HL-60 (cell line): Measurements from ENCODE around the gene GPR39.

Source experiments
- CTCF ChIP-seq: IDR thresholded peaks from one replicate; pipeline ENCODE4 v1.5.1; 2011; ENCODE audit warnings: low read length, control low read depth, inconsistent platforms; ENCODE audit not compliant: insufficient read depth
- GABPA ChIP-seq: IDR thresholded peaks from 2 replicates; pipeline ENCODE4 v1.6.1; 2012; ENCODE audit warnings: low read depth
- POLR2AphosphoS5 ChIP-seq: IDR thresholded peaks from 2 replicates; pipeline ENCODE4 v1.6.1; 2012; ENCODE audit warnings: low read depth
- REST ChIP-seq: IDR thresholded peaks from 2 replicates; pipeline ENCODE4 v1.6.1; 2012; ENCODE audit warnings: low read depth; ENCODE audit not compliant: insufficient replicate concordance

GRCh38 chr2:132691556-132691955 is 275.0 kb downstream of the GPR39 start:
- TF ChIP-seq CTCF: no peak
- TF ChIP-seq GABPA: no peak
- no peak for TF ChIP-seq POLR2AphosphoS5
- no peak for TF ChIP-seq REST
